K562 (cell line): Measurements from ENCODE around the gene STRADB.

Source experiments
- ARID3A ChIP-seq: IDR thresholded peaks from 2 replicates; pipeline ENCODE4 v1.6.1; 2012; ENCODE audit warnings: low read depth, low read length, improper control_type of control experiment, borderline replicate concordance
- CTCF ChIP-seq, 3 experiments: IDR thresholded peaks in 2 of 3; conservative IDR thresholded peaks in 1 of 3; 2 replicates each; pipeline ENCODE4 v1.5.1; 2011 to 2012; ENCODE audit warnings: low read length in 3 of 3, mild to moderate bottlenecking in 3 of 3, control low read depth in 2 of 3, improper control_type of control experiment in 1 of 3, inconsistent platforms in 1 of 3, low read depth in 1 of 3, mixed read lengths in 1 of 3, moderate library complexity in 1 of 3; ENCODE audit not compliant: insufficient read depth in 2 of 3
- NFYB ChIP-seq: IDR thresholded peaks from 2 replicates; pipeline ENCODE4 v1.6.1; 2011; ENCODE audit warnings: mild to moderate bottlenecking, moderate library complexity; ENCODE audit not compliant: insufficient read length; ENCODE audit errors: extremely low read depth
- POLR2A ChIP-seq: fragments of 450-650 bp; conservative IDR thresholded peaks from 2 replicates; pipeline ENCODE4 v1.6.1; 2016

- TF ChIP-seq NFYB (no peak), ARID3A (no peak), CTCF (IDR thresholded peaks at IDR 0.05 in 2 of 3, conservative IDR thresholded peaks at IDR 0.05 in 1 of 3; ENCODE audit: insufficient read depth in 2 of 3, low read depth in 1 of 3, low read length in 3 of 3) (no peak), POLR2A (no peak)
Measured at GRCh38 chr2:201464547-201464946, 13.0 kb downstream of the STRADB start.
